Natural killer cell (primary cell): ENCODE data around the gene BRI3. TPM values are rescaled to one million over a fixed set of nuclear protein-coding genes. Genes with fewer than 3 reads are reported as not detected.
A peak's percentile ranks its signal among the peaks of the same experiment; 100 is the strongest.

Experiments
- ATAC-seq, 3 donors: fragments of 150-1000 bp in 2 of 3; fragments of 200-7000 bp in 1 of 3; cut with Tn5 transposase; 1 replicate in 1 of 3; 2 replicates in 2 of 3; pipeline ENCODE4 v1.10.0; 2021; ENCODE audit warnings: mild to moderate bottlenecking in 2 of 3, moderate library complexity in 2 of 3
- DNase-seq, 2 donors: peaks; one replicate each; pipeline versions ENCODE4 v3.0.0 to v3.0.0-alpha.2; 2013 to 2021; ENCODE audit warnings: mixed read lengths in 1 of 2
- H3K27ac ChIP-seq: one replicate; pipeline ENCODE4 v1.5.1; 2013; ENCODE audit warnings: mild to moderate bottlenecking, low read length
- H3K27me3 ChIP-seq: one replicate; pipeline ENCODE4 v1.6.1; 2013; ENCODE audit warnings: low read length; ENCODE audit not compliant: control insufficient read depth, insufficient read depth
- H3K36me3 ChIP-seq: one replicate; pipeline ENCODE4 v1.6.1; 2013; ENCODE audit warnings: low read length; ENCODE audit not compliant: control insufficient read depth, insufficient read depth
- H3K4me1 ChIP-seq: one replicate; pipeline ENCODE4 v1.6.1; 2013; ENCODE audit warnings: low read length; ENCODE audit not compliant: control insufficient read depth, insufficient read depth
- H3K4me3 ChIP-seq: one replicate; pipeline ENCODE4 v1.5.1; 2013; ENCODE audit warnings: low read length
- H3K9me3 ChIP-seq: one replicate; pipeline ENCODE4 v1.6.1; 2013; ENCODE audit warnings: low read length; ENCODE audit not compliant: control insufficient read depth, insufficient read depth
- H3K27ac Mint-ChIP-seq, 2 donors: one replicate each; pipeline ENCODE4 v1.8.0; 2022; ENCODE audit warnings: mild to moderate bottlenecking in 2 of 2, mixed read lengths in 2 of 2, moderate library complexity in 1 of 2
- H3K27me3 Mint-ChIP-seq, 2 donors: one replicate each; pipeline ENCODE4 v1.8.0; 2022; ENCODE audit warnings: low read depth in 2 of 2, mixed read lengths in 2 of 2
- H3K36me3 Mint-ChIP-seq: one replicate; pipeline ENCODE4 v1.8.0; 2022; ENCODE audit warnings: mixed read lengths
- H3K4me1 Mint-ChIP-seq, 2 donors: one replicate each; pipeline ENCODE4 v1.8.0; 2022; ENCODE audit warnings: mixed read lengths in 2 of 2
- H3K4me3 Mint-ChIP-seq: one replicate; pipeline ENCODE4 v1.8.0; 2022; ENCODE audit warnings: mild to moderate bottlenecking, moderate library complexity, mixed read lengths
- H3K9me3 Mint-ChIP-seq, 2 donors: one replicate each; pipeline ENCODE4 v1.8.0; 2022; ENCODE audit warnings: mixed read lengths in 2 of 2
- CTCF ChIP-seq: fragments of 200-600 bp; IDR thresholded peaks from one replicate; pipeline ENCODE4 v1.8.0; 2022; ENCODE audit warnings: antibody characterized with exemption
- WGBS: methylation state at CpG from one replicate; pipeline ENCODE4 v1.1.7; 2013; ENCODE audit warnings: missing lambda C conversion rate; ENCODE audit not compliant: insufficient coverage; 5-methylcytosine and 5-hydroxymethylcytosine counted together
- intact Hi-C: fragments of 100-400 bp; cut with micrococcal nuclease; formaldehyde crosslinking; loops from one replicate; pipeline ENCODE4 v1.14.2; 2022
- total RNA-seq, 4 donors: library from RNA; stranded (reverse); fragments of 120-200 nt in 1 of 4; gene quantifications; one replicate each; pipeline versions ENCODE4 v1.2.3 to v1.2.4, GENCODE V29; 2013 to 2022

The BRI3 gene
- total RNA-seq, 3 donors from 2014 or later (not counting 1 experiment from before 2014, with no cell fraction given), result 81.9 to 97.1 (median 90.0) TPM

- no peak overlapping the region for H3K27ac ChIP-seq
- no peaks in the 10 kb centered on the region for H3K27me3 ChIP-seq
- no peaks in the 10 kb centered on the region for H3K4me1 ChIP-seq
- no peak overlapping the region for H3K4me3 Mint-ChIP-seq
- H3K36me3 ChIP-seq, result peaks cover 23% of the 10 kb centered on the region
- H3K36me3 Mint-ChIP-seq, result no peaks in the 10 kb centered on the region
- no peaks in the 10 kb centered on the region for H3K27me3 Mint-ChIP-seq
- ATAC-seq (peak in 1 of 3 donors; percentile 37), DNase-seq (no peak)
- no peak overlapping the region for H3K27ac Mint-ChIP-seq
- intact Hi-C loops, result no loop called here
- no peak overlapping the region for H3K4me3 ChIP-seq
- WGBS, result 96% methylated on average over 25 of the region's 25 CpGs
- no peak for TF ChIP-seq CTCF
- H3K9me3 ChIP-seq, result no peaks in the 10 kb centered on the region
- H3K9me3 Mint-ChIP-seq, result no peaks in the 10 kb centered on the region
- H3K4me1 Mint-ChIP-seq, result no peaks in the 10 kb centered on the region
Observed at GRCh38 chr7:98236355-98237185, 44.9 kb upstream of the BRI3 start.

- no peak for ATAC-seq
- H3K4me3 Mint-ChIP-seq, result no peak overlapping the region
- H3K4me1 Mint-ChIP-seq, result no peaks in the 10 kb centered on the region
- Histone ChIP-seq H3K27ac (no peak overlapping the region), H3K9me3 (no peaks in the 10 kb centered on the region), H3K4me3 (no peak overlapping the region), H3K4me1 (no peaks in the 10 kb centered on the region), H3K27me3 (no peaks in the 10 kb centered on the region), H3K36me3 (peaks cover 21% of the 10 kb centered on the region)
- no peaks in the 10 kb centered on the region for H3K27me3 Mint-ChIP-seq
- H3K36me3 Mint-ChIP-seq, result no peaks in the 10 kb centered on the region
- no peaks in the 10 kb centered on the region for H3K9me3 Mint-ChIP-seq
- DNase-seq, result no peak
- no peak for TF ChIP-seq CTCF
- intact Hi-C loops, result no loop called here
- WGBS, result 100% methylated on average over 4 of the region's 4 CpGs
- H3K27ac Mint-ChIP-seq, result no peak overlapping the region
Observed at GRCh38 chr7:98238076-98238475, 43.4 kb upstream of the BRI3 start.

- Mint-ChIP-seq H3K9me3 (no peaks in the 10 kb centered on the region), H3K36me3 (no peaks in the 10 kb centered on the region), H3K27ac (no peak overlapping the region), H3K4me1 (no peaks in the 10 kb centered on the region), H3K4me3 (no peak overlapping the region), H3K27me3 (no peaks in the 10 kb centered on the region)
- Histone ChIP-seq H3K27me3 (no peaks in the 10 kb centered on the region), H3K4me3 (no peak overlapping the region), H3K36me3 (peaks cover 22% of the 10 kb centered on the region), H3K4me1 (no peaks in the 10 kb centered on the region), H3K27ac (no peak overlapping the region), H3K9me3 (no peaks in the 10 kb centered on the region)
- DNase-seq (no peak), ATAC-seq (no peak)
- intact Hi-C loops, result no loop called here
- no peak for TF ChIP-seq CTCF
- WGBS, result 97% methylated on average over 9 of the region's 9 CpGs
Observed at GRCh38 chr7:98238976-98239375, 42.5 kb upstream of the BRI3 start.
